ENCODE data around the gene CMKLR1. TPM values are rescaled to one million over a fixed set of nuclear protein-coding genes. Genes with fewer than 3 reads are reported as not detected.

The CMKLR1 gene
- total RNA-seq, 1 experiment from 2014 or later = 0.66 TPM

DNA sequence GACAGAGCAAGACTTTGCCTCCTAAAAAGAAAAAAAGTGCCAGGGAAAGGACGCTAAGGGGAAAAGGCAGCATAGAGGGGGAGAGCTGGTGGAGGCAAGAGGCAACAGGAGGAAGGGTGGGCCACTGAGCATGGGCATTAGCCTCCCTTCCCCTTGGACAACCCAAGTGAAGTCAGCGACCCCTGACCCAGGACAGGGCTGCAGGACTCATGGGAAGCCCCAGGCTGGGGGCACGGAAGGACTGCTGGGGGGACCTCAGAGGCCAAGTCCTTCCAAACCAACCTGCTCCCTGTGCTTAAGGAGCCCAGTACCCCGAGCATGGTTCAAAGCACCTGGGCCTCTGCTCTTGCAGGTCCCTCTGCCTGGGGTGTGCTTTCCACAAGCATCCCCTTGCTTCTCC lies 27.5 kb downstream of the CMKLR1 start:
- H2BK5ac ChIP-seq (ENCODE audit: insufficient read length, low read length) = no peak overlapping the region
- no peak overlapping the region for H2BK120ac ChIP-seq (ENCODE audit: low read depth, low read length, poor library complexity, severe bottlenecking)
- H3K18ac ChIP-seq (ENCODE audit: insufficient read length, low read depth, low read length) = no peak overlapping the region
- no peaks in the 10 kb centered on the region for H3K9me3 ChIP-seq (ENCODE audit: control insufficient read depth, low read depth, low read length)
- no peak overlapping the region for H3K27ac Mint-ChIP-seq
- H2BK15ac ChIP-seq (ENCODE audit: low read depth, low read length) = no peak overlapping the region
- no peak overlapping the region for H3K4me2 ChIP-seq (ENCODE audit: insufficient read depth, insufficient read length, low read length)
- no CpG with 5 or more reads among the region's 4 CpGs for WGBS (ENCODE audit: extremely low coverage, insufficient read length, low lambda C conversion rate)
- no peaks in the 10 kb centered on the region for H3K9me3 Mint-ChIP-seq
- no peak overlapping the region for H3K56ac ChIP-seq (ENCODE audit: insufficient read length, low read depth, low read length)
- H3K9ac ChIP-seq (ENCODE audit: extremely low read depth, insufficient read length, low read length) = no peak overlapping the region
- peaks cover 34 to 38% of the 10 kb centered on the region in 2 experiments for H3K4me1 Mint-ChIP-seq
- no peak overlapping the region for H4K91ac ChIP-seq (ENCODE audit: insufficient read length, low read depth, low read length)
- peaks cover 17% of the 10 kb centered on the region; the same call in 1 of the 2 replicates for H3K4me1 ChIP-seq (ENCODE audit: insufficient read depth, low read length)
- H4K5ac ChIP-seq (ENCODE audit: insufficient read length, low read depth, low read length) = no peak overlapping the region
- H3K36me3 Mint-ChIP-seq (ENCODE audit: insufficient read depth in 1 of 3, low read depth in 3 of 3) = no peaks in the 10 kb centered on the region
- H3K27me3 ChIP-seq (ENCODE audit: insufficient read depth, low read length) = no peaks in the 10 kb centered on the region
- H3K4me3 Mint-ChIP-seq = no peak overlapping the region
- no peak for DNase-seq
- H3T11ph ChIP-seq (ENCODE audit: low read length) = no peak overlapping the region
- no peak overlapping the region for H2AFZ ChIP-seq (ENCODE audit: low read length)
- H3K79me2 ChIP-seq (ENCODE audit: insufficient read depth, low read length) = no peaks in the 10 kb centered on the region
- no peak overlapping the region for H2AK5ac ChIP-seq (ENCODE audit: insufficient read length, low read length)
- H2BK20ac ChIP-seq (ENCODE audit: low read depth, low read length, poor library complexity, severe bottlenecking) = no peak overlapping the region
- no peak overlapping the region for H3K27ac ChIP-seq (ENCODE audit: insufficient read length, low read depth, low read length)
- H3K23me2 ChIP-seq (ENCODE audit: insufficient read length, low read depth, low read length, poor library complexity, severe bottlenecking) = no peaks in the 10 kb centered on the region
- H3K23ac ChIP-seq (ENCODE audit: insufficient read length, low read depth, low read length) = no peak overlapping the region
- no peak overlapping the region for H3K14ac ChIP-seq (ENCODE audit: insufficient read depth, low read length)
- H3K27me3 Mint-ChIP-seq (ENCODE audit: low read depth) = peaks cover 3% of the 10 kb centered on the region
- no peak overlapping the region for H3K4ac ChIP-seq (ENCODE audit: low read depth, low read length)
- no peaks in the 10 kb centered on the region for H3K79me1 ChIP-seq (ENCODE audit: insufficient read depth, low read depth, low read length, poor library complexity, severe bottlenecking)
- TF ChIP-seq, protein P1, sequence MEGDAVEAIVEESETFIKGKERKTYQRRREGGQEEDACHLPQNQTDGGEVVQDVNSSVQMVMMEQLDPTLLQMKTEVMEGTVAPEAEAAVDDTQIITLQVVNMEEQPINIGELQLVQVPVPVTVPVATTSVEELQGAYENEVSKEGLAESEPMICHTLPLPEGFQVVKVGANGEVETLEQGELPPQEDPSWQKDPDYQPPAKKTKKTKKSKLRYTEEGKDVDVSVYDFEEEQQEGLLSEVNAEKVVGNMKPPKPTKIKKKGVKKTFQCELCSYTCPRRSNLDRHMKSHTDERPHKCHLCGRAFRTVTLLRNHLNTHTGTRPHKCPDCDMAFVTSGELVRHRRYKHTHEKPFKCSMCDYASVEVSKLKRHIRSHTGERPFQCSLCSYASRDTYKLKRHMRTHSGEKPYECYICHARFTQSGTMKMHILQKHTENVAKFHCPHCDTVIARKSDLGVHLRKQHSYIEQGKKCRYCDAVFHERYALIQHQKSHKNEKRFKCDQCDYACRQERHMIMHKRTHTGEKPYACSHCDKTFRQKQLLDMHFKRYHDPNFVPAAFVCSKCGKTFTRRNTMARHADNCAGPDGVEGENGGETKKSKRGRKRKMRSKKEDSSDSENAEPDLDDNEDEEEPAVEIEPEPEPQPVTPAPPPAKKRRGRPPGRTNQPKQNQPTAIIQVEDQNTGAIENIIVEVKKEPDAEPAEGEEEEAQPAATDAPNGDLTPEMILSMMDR (conservative IDR thresholded peaks at IDR 0.05) = no peak
- no peak overlapping the region for H4K8ac ChIP-seq (replicated peaks; ENCODE audit: insufficient read length, low read depth, low read length)
- no peak overlapping the region for H2BK12ac ChIP-seq (ENCODE audit: insufficient read length, low read depth, low read length)
- no peaks in the 10 kb centered on the region for H4K20me1 ChIP-seq (ENCODE audit: control insufficient read depth, insufficient read depth, insufficient read length)

Data from H9 (cell line).